LHCN-M2 (cell line): ENCODE results near the gene SRGAP2. TPM values are rescaled to one million over a fixed set of nuclear protein-coding genes. Genes with fewer than 3 reads are reported as not detected.
"Not testable (repeated sequence)": the region's sequence is repeated elsewhere in the genome, so short reads cannot be mapped to it uniquely, and the experiment has no call there.

Source experiments
- DNase-seq: peaks from one replicate; pipeline ENCODE4 v3.0.0-alpha.2; 2012; ENCODE audit warnings: low read depth
- total RNA-seq: library from RNA; depleted of rRNA; stranded (reverse); fragments of >200 nt; gene quantifications from 2 replicates; pipeline ENCODE4 v1.2.3, GENCODE V29; 2014; rRNA removed

SRGAP2 gene
- total RNA-seq, 1 experiment from 2014 or later: 43.9 TPM

DNA sequence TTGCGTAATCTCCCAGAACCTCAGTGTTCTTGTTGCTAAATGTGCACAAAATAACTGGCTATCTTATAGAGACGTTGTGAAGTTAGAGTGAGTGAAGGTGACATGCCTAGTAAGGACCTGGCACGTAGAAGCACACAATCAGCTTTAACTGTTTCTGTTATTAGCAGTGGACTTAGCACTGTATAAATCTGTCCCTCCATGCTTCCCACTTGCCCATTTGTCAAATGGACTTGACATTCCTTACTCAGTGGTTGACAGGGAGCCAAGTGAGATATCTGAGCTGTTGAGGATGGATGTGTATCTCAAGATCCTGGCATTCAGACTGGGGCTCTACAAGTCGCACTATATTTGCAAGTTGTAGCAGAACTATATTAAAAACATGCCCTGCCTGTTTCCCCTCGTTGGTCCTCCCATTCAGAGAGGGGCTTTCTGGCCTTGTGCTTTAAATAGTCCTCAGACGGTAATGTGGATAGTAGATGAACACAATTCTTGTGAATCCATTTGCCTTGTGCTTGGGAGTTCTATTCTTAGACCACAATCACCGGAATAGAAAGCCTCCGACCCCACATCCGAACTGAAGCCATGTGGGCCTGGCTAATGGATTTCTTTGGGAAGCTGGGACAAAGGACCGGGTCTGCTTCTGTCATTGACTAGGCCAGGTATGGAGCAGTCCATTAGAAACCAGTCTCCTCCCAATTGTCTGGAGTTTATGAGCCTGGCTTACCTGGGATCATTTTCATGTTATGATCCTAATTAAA lies 43.0 kb downstream of the SRGAP2 start:
- DNase-seq: not testable (repeated sequence)

DNA sequence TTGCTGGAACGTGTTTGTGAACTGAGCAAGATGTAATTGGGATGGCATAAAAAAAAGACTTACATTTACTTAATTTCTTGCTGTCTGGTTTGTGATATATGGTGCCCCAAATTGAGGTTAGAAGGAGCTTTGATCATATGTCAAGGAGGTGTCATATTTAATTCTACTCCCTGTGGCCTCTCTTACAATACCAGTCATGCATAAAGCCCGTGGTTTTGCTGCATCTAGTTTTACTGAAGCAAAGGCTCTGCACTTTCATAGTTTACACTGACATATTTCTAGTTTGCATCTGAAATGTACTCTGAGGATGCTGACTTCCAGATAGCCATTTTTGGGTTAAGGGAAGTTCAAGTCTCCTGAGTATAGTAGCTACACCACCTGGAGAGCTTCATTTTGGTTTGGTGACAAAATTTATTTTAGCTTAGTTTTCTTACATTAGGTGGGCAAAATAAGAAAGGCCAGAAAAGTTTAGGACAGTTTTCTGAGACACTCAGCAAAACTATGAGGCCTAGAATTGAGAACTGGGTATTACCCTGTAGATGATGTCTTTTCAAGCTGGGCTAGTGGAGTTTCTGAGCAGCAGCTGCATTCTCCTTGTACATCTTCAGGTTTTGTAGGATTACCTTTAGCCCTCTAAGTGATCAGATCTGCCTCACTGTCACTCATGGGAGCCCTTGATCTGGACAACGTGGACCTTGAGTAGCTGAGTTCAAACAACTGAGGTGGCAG lies 47.8 kb downstream of the SRGAP2 start:
- not testable (repeated sequence) for DNase-seq

DNA sequence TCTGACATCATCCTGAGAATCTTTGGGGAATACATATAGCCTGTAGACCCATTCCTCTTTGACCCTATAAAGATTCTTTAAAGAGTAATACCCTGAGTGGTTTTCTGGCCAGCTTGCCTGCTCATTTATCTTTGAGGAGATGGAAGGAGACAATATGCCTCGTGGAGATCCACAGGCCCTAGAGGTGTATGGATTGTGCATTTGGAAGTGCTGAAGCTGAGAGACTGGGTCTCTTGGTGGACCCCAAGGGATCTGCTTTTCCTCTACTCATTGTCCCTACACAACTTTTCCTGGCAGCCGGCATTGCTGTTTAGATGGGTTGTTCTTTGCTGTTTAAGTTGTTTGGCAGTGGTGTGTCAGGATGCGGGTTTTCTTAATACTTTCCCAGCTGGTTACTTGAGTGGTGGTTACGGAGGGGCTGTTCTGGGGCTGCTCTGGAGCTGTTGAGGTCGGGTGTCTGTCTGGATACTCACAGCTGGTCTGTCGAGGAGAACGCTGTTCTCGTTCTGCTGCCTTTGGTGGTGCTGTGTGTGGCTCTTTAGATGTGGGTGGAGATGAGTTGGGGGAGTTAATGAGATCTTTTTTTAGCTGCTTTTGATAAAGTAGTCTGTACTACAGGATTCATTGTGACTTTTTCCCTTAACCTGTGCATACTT lies 49.5 kb downstream of the SRGAP2 start:
- peak; percentile 44 for DNase-seq

Other genes starting within 250 kb of the SRGAP2 start
- gene RAB7B, start 200.1 kb upstream of the SRGAP2 start, total RNA-seq: 3.4 and 3.9 TPM in 2 replicates
- gene CTSE, start 179.6 kb upstream of the SRGAP2 start, total RNA-seq: not detected in 2 replicates
- not detected in 2 replicates for gene RHEX, start 150.4 kb upstream of the SRGAP2 start, total RNA-seq
- gene AVPR1B, start 86.2 kb upstream of the SRGAP2 start, total RNA-seq: not detected in 2 replicates
- 4.6 and 6.2 TPM in 2 replicates for gene FAM72A, start 702 bp upstream of the SRGAP2 start, total RNA-seq